Measurements from ENCODE around the gene PRSS38. TPM values are rescaled to one million over a fixed set of nuclear protein-coding genes. Genes with fewer than 3 reads are reported as not detected.

PRSS38 gene
- total and polyA plus RNA-seq, 2 donors (not counting 3 experiments of a cell fraction or from before 2014, with no cell fraction given): not detected

- dilution Hi-C loops (cut with MboI; ENCODE audit: extremely low pct_ligation_motif_present, low sequenced_read_pairs) (no loop called here), intact Hi-C loops (cut with micrococcal nuclease) (loop anchor here (10.0 kb wide), 2 partner anchors 303 to 383 kb away; partner anchors contain the start of genes ARF1 and IBA57)
- H3K9me3 ChIP-seq (replicated peaks; ENCODE audit: control insufficient read depth, insufficient read depth, low read length): no peaks in the 10 kb centered on the region
- no peaks in the 10 kb centered on the region for H4K20me1 ChIP-seq (replicated peaks; ENCODE audit: control insufficient read depth, extremely low read depth, insufficient read depth, low read length)
- CTCF ChIA-PET: no interaction called here
- no peak for DNase-seq (ENCODE audit: low read depth, low spot score)
- H3K9ac ChIP-seq (replicated peaks; ENCODE audit: extremely low read depth, insufficient read depth, low read length): no peak overlapping the region
- H3K27ac ChIP-seq (ENCODE audit: insufficient read depth, low read depth, low read length): no peak overlapping the region
- POLR2A ChIA-PET: no interaction called here
- H3K4me1 ChIP-seq (ENCODE audit: control insufficient read depth, extremely low read depth, insufficient read depth, low read length): no peaks in the 10 kb centered on the region
- FAIRE-seq: no peak
- peaks cover 0 to 2% of the 10 kb centered on the region in 2 experiments for H3K36me3 ChIP-seq (ENCODE audit: control insufficient read depth in 2 of 2, extremely low read depth in 1 of 2, insufficient read depth in 2 of 2, low read length in 2 of 2)
- H3K79me2 ChIP-seq (ENCODE audit: control insufficient read depth, insufficient read depth, low read length): no peaks in the 10 kb centered on the region
- H2AFZ ChIP-seq (ENCODE audit: low read depth, low read length): no peak overlapping the region
- H3K9me1 ChIP-seq (replicated peaks; ENCODE audit: control insufficient read depth, extremely low read depth, insufficient read depth, low read length): no peaks in the 10 kb centered on the region
- TF ChIP-seq POLR2AphosphoS5 (IDR thresholded peaks at IDR 0.05; ENCODE audit: insufficient read depth, low read depth, low read length) (no peak), POLR2A (IDR thresholded peaks at IDR 0.05; ENCODE audit: low read depth, low read length) (no peak)
- TF ChIP-seq, protein P1, sequence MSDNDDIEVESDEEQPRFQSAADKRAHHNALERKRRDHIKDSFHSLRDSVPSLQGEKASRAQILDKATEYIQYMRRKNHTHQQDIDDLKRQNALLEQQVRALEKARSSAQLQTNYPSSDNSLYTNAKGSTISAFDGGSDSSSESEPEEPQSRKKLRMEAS (IDR thresholded peaks at IDR 0.05; ENCODE audit: insufficient read depth, insufficient read length): no peak
- peaks cover 0 to 1% of the 10 kb centered on the region in 2 experiments for H3K27me3 ChIP-seq (ENCODE audit: control insufficient read depth in 2 of 2, insufficient read depth in 2 of 2, low read length in 2 of 2)
- H3K4me3 ChIP-seq (replicated peaks in 1 of 3; ENCODE audit: insufficient read depth in 1 of 3, low read depth in 1 of 3, low read length in 3 of 3): no peak overlapping the region
- no TSS peak for BruUV-seq (replicated peaks)
- no peak overlapping the region for H3K4me2 ChIP-seq (ENCODE audit: insufficient read depth, low read length)
Observed at GRCh38 chr1:227782226-227782625, 33.2 kb upstream of the PRSS38 start.

- Histone ChIP-seq H3K79me2 (ENCODE audit: control insufficient read depth, insufficient read depth, low read length) (no peaks in the 10 kb centered on the region), H3K36me3 (ENCODE audit: control insufficient read depth in 2 of 2, extremely low read depth in 1 of 2, insufficient read depth in 2 of 2, low read length in 2 of 2) (peaks cover 0 to 2% of the 10 kb centered on the region in 2 experiments), H3K9me1 (replicated peaks; ENCODE audit: control insufficient read depth, extremely low read depth, insufficient read depth, low read length) (no peaks in the 10 kb centered on the region), H3K9me3 (replicated peaks; ENCODE audit: control insufficient read depth, insufficient read depth, low read length) (no peaks in the 10 kb centered on the region), H3K27me3 (ENCODE audit: control insufficient read depth in 2 of 2, insufficient read depth in 2 of 2, low read length in 2 of 2) (peaks cover 0 to 1% of the 10 kb centered on the region in 2 experiments), H3K27ac (ENCODE audit: insufficient read depth, low read depth, low read length) (no peak overlapping the region), H3K4me1 (ENCODE audit: control insufficient read depth, extremely low read depth, insufficient read depth, low read length) (peaks cover 9% of the 10 kb centered on the region), H4K20me1 (replicated peaks; ENCODE audit: control insufficient read depth, extremely low read depth, insufficient read depth, low read length) (no peaks in the 10 kb centered on the region), H3K4me2 (ENCODE audit: insufficient read depth, low read length) (no peak overlapping the region), H3K4me3 (replicated peaks in 1 of 3; ENCODE audit: insufficient read depth in 1 of 3, low read depth in 1 of 3, low read length in 3 of 3) (no peak overlapping the region), H3K9ac (replicated peaks; ENCODE audit: extremely low read depth, insufficient read depth, low read length) (no peak overlapping the region), H2AFZ (ENCODE audit: low read depth, low read length) (no peak overlapping the region)
- FAIRE-seq: no peak
- TF ChIP-seq CTCF (IDR thresholded peaks at IDR 0.05; ENCODE audit: extremely low read depth in 1 of 2, insufficient read depth in 1 of 2, low read depth in 1 of 2, low read length in 2 of 2): no peak
- TF ChIP-seq, protein P1 (IDR thresholded peaks at IDR 0.05; ENCODE audit: insufficient read depth, insufficient read length): no peak
- TF ChIP-seq MYC (IDR thresholded peaks at IDR 0.05; ENCODE audit: low read depth, low read length): no peak
- no peak for TF ChIP-seq EZH2 (IDR thresholded peaks at IDR 0.05; ENCODE audit: borderline replicate concordance, low read depth, low read length, severe bottlenecking)
- TF ChIP-seq GATA2 (IDR thresholded peaks at IDR 0.05; ENCODE audit: insufficient read depth, insufficient read length, low read depth, low read length): no peak
- no peak for TF ChIP-seq POLR2AphosphoS5 (IDR thresholded peaks at IDR 0.05; ENCODE audit: insufficient read depth, low read depth, low read length)
- TF ChIP-seq POLR2A (IDR thresholded peaks at IDR 0.05; ENCODE audit: low read depth, low read length): no peak
- TF ChIP-seq FOS (IDR thresholded peaks at IDR 0.05; ENCODE audit: borderline replicate concordance, insufficient read depth, low read length): no peak
- intact Hi-C loops (cut with micrococcal nuclease) (loop anchor here (5.0 to 10.0 kb wide), 4 partner anchors 102 to 380 kb away; partner anchors contain the start of genes ARF1 and IBA57), dilution Hi-C loops (cut with MboI; ENCODE audit: extremely low pct_ligation_motif_present, low sequenced_read_pairs) (no loop called here)
- DNase-seq (ENCODE audit: low read depth, low spot score): no peak
- ChIA-PET CTCF (no interaction called here), POLR2A (no interaction called here)
- no TSS peak for BruUV-seq (replicated peaks)
Observed at GRCh38 chr1:227785094-227785804, 30.2 kb upstream of the PRSS38 start.
